HCT116 (cell line): ENCODE measurements around the gene SPTBN1.

Source experiments
- CEBPB ChIP-seq: IDR thresholded peaks from 2 replicates; pipeline ENCODE4 v1.6.1; 2012; ENCODE audit warnings: low read depth
- EGR1 ChIP-seq: IDR thresholded peaks from 2 replicates; pipeline ENCODE4 v1.6.1; 2012; ENCODE audit warnings: low read depth
- EZH2 ChIP-seq: fragments of 200-600 bp; sonication (generic); IDR thresholded peaks from 2 replicates; pipeline ENCODE4 v1.6.1; 2017; ENCODE audit warnings: antibody characterized with exemption, mixed run types
- POLR2A ChIP-seq: IDR thresholded peaks from 2 replicates; pipeline ENCODE4 v1.7.0; 2011; ENCODE audit warnings: borderline replicate concordance; ENCODE audit not compliant: insufficient read depth, insufficient read length; ENCODE audit errors: extremely low read depth
- POLR2AphosphoS5 ChIP-seq: IDR thresholded peaks from 2 replicates; pipeline ENCODE4 v1.6.1; 2011; ENCODE audit warnings: mild to moderate bottlenecking, low read depth, low read length, moderate library complexity
- RAD21 ChIP-seq: IDR thresholded peaks from 2 replicates; pipeline ENCODE4 v1.6.1; 2012; ENCODE audit warnings: low read depth, mild to moderate bottlenecking
- SP1 ChIP-seq: IDR thresholded peaks from 2 replicates; pipeline ENCODE4 v1.6.1; 2012; ENCODE audit warnings: low read depth
- TCF7L2 ChIP-seq: IDR thresholded peaks from 2 replicates; pipeline ENCODE4 v1.7.0; 2011; ENCODE audit warnings: borderline replicate concordance, inconsistent platforms; ENCODE audit not compliant: insufficient read depth, insufficient read length; ENCODE audit errors: extremely low read depth
- YY1 ChIP-seq: IDR thresholded peaks from 2 replicates; pipeline ENCODE4 v1.6.1; 2011; ENCODE audit warnings: low read length, low read depth, moderate library complexity, mild to moderate bottlenecking; ENCODE audit not compliant: insufficient replicate concordance; ENCODE audit errors: extremely low read depth
- ZFX ChIP-seq: fragments of 450-650 bp; IDR thresholded peaks from 2 replicates; pipeline ENCODE4 v1.6.1; 2017
- TF ChIP-seq, protein P1 (sequence below), 3 experiments: fragments of 200-600 bp in 1 of 3; sonication (generic) in 1 of 3; IDR thresholded peaks in 2 of 3; conservative IDR thresholded peaks in 1 of 3; 2 replicates each; pipeline ENCODE4 v1.5.1; 2012 to 2017; ENCODE audit warnings: low read depth in 2 of 3, low read length in 2 of 3, antibody characterized with exemption in 1 of 3, borderline replicate concordance in 1 of 3, control low read depth in 1 of 3, mild to moderate bottlenecking in 1 of 3, mixed read lengths in 1 of 3, mixed run types in 1 of 3, moderate library complexity in 1 of 3; ENCODE audit not compliant: insufficient read depth in 1 of 3
- TF ChIP-seq, protein P2 (sequence below): IDR thresholded peaks from 2 replicates; pipeline ENCODE4 v1.6.1; 2011; ENCODE audit warnings: mild to moderate bottlenecking, low read length, moderate library complexity; ENCODE audit not compliant: insufficient replicate concordance; ENCODE audit errors: extremely low read depth
- TF ChIP-seq, protein P3 (sequence below): IDR thresholded peaks from 2 replicates; pipeline ENCODE4 v1.6.1; 2012; ENCODE audit warnings: low read depth
- TF ChIP-seq, protein P4 (sequence below): IDR thresholded peaks from 2 replicates; pipeline ENCODE4 v1.6.1; 2012

DNA sequence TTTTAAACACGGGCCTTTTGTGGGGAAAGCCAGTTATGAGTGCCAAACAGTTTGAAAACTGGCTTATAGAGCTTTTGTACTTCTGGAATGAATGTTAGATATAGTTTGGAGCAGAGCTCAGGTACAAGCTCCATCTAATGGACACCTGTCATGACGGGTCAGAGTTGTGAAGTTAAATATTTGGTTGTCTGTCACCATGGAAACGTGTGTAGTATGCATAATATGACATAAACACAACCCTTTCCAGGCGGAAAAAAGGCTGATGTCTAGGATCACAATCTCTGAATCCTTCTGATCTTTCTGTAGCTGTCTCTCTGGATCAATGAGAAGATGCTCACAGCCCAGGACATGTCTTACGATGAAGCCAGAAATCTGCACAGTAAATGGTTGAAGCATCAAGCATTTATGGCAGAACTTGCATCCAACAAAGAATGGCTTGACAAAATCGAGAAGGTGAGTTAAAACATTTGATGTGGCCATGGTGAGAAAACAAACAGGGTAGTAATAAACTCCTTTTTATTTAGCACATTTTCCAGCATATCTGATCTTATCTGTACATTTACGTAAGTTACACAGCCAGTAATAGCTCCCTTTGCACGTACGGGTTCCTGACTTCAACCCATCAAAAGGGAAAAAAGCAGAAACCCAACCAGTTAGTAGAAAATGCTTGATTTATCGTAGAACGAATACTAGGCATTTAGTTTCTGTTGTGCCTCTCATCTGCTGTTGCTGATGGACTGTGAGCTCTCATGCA is 186.7 kb downstream of the SPTBN1 start:
- TF ChIP-seq, protein P1, sequence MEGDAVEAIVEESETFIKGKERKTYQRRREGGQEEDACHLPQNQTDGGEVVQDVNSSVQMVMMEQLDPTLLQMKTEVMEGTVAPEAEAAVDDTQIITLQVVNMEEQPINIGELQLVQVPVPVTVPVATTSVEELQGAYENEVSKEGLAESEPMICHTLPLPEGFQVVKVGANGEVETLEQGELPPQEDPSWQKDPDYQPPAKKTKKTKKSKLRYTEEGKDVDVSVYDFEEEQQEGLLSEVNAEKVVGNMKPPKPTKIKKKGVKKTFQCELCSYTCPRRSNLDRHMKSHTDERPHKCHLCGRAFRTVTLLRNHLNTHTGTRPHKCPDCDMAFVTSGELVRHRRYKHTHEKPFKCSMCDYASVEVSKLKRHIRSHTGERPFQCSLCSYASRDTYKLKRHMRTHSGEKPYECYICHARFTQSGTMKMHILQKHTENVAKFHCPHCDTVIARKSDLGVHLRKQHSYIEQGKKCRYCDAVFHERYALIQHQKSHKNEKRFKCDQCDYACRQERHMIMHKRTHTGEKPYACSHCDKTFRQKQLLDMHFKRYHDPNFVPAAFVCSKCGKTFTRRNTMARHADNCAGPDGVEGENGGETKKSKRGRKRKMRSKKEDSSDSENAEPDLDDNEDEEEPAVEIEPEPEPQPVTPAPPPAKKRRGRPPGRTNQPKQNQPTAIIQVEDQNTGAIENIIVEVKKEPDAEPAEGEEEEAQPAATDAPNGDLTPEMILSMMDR (IDR thresholded peaks at IDR 0.05 in 2 of 3, conservative IDR thresholded peaks at IDR 0.05 in 1 of 3; ENCODE audit: borderline replicate concordance in 1 of 3, insufficient read depth in 1 of 3, low read depth in 2 of 3, low read length in 2 of 3), result no peak
- TF ChIP-seq SP1, result no peak
- TF ChIP-seq, protein P2, sequence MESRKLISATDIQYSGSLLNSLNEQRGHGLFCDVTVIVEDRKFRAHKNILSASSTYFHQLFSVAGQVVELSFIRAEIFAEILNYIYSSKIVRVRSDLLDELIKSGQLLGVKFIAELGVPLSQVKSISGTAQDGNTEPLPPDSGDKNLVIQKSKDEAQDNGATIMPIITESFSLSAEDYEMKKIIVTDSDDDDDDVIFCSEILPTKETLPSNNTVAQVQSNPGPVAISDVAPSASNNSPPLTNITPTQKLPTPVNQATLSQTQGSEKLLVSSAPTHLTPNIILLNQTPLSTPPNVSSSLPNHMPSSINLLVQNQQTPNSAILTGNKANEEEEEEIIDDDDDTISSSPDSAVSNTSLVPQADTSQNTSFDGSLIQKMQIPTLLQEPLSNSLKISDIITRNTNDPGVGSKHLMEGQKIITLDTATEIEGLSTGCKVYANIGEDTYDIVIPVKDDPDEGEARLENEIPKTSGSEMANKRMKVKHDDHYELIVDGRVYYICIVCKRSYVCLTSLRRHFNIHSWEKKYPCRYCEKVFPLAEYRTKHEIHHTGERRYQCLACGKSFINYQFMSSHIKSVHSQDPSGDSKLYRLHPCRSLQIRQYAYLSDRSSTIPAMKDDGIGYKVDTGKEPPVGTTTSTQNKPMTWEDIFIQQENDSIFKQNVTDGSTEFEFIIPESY, result no peak
- no peak for TF ChIP-seq POLR2AphosphoS5
- no peak for TF ChIP-seq EZH2
- no peak for TF ChIP-seq ZFX
- no peak for TF ChIP-seq TCF7L2
- TF ChIP-seq POLR2A, result no peak
- TF ChIP-seq EGR1, result no peak
- TF ChIP-seq, protein P3, sequence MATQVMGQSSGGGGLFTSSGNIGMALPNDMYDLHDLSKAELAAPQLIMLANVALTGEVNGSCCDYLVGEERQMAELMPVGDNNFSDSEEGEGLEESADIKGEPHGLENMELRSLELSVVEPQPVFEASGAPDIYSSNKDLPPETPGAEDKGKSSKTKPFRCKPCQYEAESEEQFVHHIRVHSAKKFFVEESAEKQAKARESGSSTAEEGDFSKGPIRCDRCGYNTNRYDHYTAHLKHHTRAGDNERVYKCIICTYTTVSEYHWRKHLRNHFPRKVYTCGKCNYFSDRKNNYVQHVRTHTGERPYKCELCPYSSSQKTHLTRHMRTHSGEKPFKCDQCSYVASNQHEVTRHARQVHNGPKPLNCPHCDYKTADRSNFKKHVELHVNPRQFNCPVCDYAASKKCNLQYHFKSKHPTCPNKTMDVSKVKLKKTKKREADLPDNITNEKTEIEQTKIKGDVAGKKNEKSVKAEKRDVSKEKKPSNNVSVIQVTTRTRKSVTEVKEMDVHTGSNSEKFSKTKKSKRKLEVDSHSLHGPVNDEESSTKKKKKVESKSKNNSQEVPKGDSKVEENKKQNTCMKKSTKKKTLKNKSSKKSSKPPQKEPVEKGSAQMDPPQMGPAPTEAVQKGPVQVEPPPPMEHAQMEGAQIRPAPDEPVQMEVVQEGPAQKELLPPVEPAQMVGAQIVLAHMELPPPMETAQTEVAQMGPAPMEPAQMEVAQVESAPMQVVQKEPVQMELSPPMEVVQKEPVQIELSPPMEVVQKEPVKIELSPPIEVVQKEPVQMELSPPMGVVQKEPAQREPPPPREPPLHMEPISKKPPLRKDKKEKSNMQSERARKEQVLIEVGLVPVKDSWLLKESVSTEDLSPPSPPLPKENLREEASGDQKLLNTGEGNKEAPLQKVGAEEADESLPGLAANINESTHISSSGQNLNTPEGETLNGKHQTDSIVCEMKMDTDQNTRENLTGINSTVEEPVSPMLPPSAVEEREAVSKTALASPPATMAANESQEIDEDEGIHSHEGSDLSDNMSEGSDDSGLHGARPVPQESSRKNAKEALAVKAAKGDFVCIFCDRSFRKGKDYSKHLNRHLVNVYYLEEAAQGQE, result no peak
- TF ChIP-seq, protein P4, sequence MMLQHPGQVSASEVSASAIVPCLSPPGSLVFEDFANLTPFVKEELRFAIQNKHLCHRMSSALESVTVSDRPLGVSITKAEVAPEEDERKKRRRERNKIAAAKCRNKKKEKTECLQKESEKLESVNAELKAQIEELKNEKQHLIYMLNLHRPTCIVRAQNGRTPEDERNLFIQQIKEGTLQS, result no peak
- TF ChIP-seq YY1, result no peak
- no peak for TF ChIP-seq CEBPB
- no peak for TF ChIP-seq RAD21
